Measurements from ENCODE around the gene MYO3B.

Gene MYO3B

GRCh38 chr2:170161516-170162270 is 16.3 kb upstream of the MYO3B start:
- ChIA-PET CTCF (interaction anchor here (0.6 to 1.1 kb wide), 2 partner anchors 14 to 1826 kb away, joined by 3 read pairs; no protein-coding TSS in a partner anchor), POLR2A (interaction anchor here (0.6 kb wide), 1 partner anchor 15 kb away, joined by 3 read pairs; no protein-coding TSS in a partner anchor)
- Histone ChIP-seq H3K27ac (ENCODE audit: extremely low read depth, low read depth, low read length) (no peak overlapping the region), H3K36me3 (ENCODE audit: control insufficient read depth in 2 of 2, insufficient read depth in 1 of 2, low read length in 2 of 2) (no peaks in the 10 kb centered on the region), H3K9me3 (ENCODE audit: control insufficient read depth, insufficient read depth, low read depth, low read length) (no peaks in the 10 kb centered on the region), H3K4me3 (ENCODE audit: low read depth, low read length) (no peak overlapping the region), H3K4me1 (ENCODE audit: control insufficient read depth, insufficient read depth, low read length) (no peaks in the 10 kb centered on the region)
- TF ChIP-seq ZNF335 (tag by site-specific recombination; conservative IDR thresholded peaks at IDR 0.05) (no peak), ZBTB1 (tag by site-specific recombination; IDR thresholded peaks at IDR 0.05) (no peak), ZNF114 (tag by site-specific recombination; IDR thresholded peaks at IDR 0.05) (no peak), REST (tag by site-specific recombination; IDR thresholded peaks at IDR 0.05) (no peak), ZXDB (tag by site-specific recombination; IDR thresholded peaks at IDR 0.05) (no peak)

DNA sequence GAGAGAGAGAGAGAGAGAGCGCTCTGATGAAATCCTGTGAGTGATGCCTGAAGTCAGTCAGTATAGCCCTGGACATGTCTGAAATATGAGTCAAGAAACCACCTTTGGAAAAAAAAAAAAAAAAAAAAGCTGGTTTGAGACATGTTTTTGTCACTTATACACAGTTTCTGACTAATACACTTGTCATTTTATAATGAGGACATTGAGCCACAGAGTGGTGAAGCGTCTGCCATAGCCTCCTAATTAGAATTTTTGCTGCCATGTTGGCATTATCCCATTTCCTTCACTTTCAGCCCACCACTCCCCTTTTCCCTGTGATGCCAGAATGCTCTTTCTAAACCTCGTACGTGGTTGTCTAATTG is 15.7 kb upstream of the MYO3B start:
- no peaks in the 10 kb centered on the region for H3K4me1 ChIP-seq (ENCODE audit: control insufficient read depth, insufficient read depth, low read length)
- ChIA-PET POLR2A (no interaction called here), CTCF (interaction anchor here (0.6 kb wide), 1 partner anchor 1827 kb away, joined by 3 read pairs; no protein-coding TSS in a partner anchor)
- H3K36me3 ChIP-seq (ENCODE audit: control insufficient read depth in 2 of 2, insufficient read depth in 1 of 2, low read length in 2 of 2), result no peaks in the 10 kb centered on the region
- H3K9me3 ChIP-seq (ENCODE audit: control insufficient read depth, insufficient read depth, low read depth, low read length), result no peaks in the 10 kb centered on the region
- TF ChIP-seq ZNF18 (tag by site-specific recombination; IDR thresholded peaks at IDR 0.05), result no peak
- TF ChIP-seq ZEB2 (tag by site-specific recombination; IDR thresholded peaks at IDR 0.05), result no peak
- TF ChIP-seq SETDB1 (IDR thresholded peaks at IDR 0.05; ENCODE audit: insufficient read length, low read length), result no peak
- TF ChIP-seq SP3 (tag by site-specific recombination; IDR thresholded peaks at IDR 0.05), result no peak
- no peak for TF ChIP-seq ZNF133 (tag by site-specific recombination; IDR thresholded peaks at IDR 0.05)
- TF ChIP-seq, protein P1, sequence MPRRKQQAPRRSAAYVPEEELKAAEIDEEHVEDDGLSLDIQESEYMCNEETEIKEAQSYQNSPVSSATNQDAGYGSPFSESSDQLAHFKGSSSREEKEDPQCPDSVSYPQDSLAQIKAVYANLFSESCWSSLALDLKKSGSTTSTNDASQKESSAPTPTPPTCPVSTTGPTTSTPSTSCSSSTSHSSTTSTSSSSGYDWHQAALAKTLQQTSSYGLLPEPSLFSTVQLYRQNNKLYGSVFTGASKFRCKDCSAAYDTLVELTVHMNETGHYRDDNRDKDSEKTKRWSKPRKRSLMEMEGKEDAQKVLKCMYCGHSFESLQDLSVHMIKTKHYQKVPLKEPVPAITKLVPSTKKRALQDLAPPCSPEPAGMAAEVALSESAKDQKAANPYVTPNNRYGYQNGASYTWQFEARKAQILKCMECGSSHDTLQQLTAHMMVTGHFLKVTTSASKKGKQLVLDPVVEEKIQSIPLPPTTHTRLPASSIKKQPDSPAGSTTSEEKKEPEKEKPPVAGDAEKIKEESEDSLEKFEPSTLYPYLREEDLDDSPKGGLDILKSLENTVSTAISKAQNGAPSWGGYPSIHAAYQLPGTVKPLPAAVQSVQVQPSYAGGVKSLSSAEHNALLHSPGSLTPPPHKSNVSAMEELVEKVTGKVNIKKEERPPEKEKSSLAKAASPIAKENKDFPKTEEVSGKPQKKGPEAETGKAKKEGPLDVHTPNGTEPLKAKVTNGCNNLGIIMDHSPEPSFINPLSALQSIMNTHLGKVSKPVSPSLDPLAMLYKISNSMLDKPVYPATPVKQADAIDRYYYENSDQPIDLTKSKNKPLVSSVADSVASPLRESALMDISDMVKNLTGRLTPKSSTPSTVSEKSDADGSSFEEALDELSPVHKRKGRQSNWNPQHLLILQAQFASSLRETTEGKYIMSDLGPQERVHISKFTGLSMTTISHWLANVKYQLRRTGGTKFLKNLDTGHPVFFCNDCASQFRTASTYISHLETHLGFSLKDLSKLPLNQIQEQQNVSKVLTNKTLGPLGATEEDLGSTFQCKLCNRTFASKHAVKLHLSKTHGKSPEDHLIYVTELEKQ (tag by site-specific recombination; IDR thresholded peaks at IDR 0.05; ENCODE audit: borderline replicate concordance), result no peak
- no peak for TF ChIP-seq ZNF266 (tag by site-specific recombination; IDR thresholded peaks at IDR 0.05; ENCODE audit: low read depth)
- TF ChIP-seq, protein P2, sequence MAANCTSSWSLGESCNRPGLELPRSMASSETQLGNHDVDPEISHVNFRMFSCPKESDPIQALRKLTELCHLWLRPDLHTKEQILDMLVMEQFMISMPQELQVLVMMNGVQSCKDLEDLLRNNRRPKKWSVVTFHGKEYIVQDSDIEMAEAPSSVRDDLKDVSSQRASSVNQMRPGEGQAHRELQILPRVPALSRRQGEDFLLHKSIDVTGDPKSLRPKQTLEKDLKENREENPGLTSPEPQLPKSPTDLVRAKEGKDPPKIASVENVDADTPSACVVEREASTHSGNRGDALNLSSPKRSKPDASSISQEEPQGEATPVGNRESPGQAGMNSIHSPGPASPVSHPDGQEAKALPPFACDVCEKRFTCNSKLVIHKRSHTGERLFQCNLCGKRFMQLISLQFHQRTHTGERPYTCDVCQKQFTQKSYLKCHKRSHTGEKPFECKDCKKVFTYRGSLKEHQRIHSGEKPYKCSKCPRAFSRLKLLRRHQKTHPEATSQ (tag by site-specific recombination; IDR thresholded peaks at IDR 0.05), result no peak
- TF ChIP-seq ZNF416 (tag by site-specific recombination; IDR thresholded peaks at IDR 0.05), result no peak
- TF ChIP-seq, protein P3, sequence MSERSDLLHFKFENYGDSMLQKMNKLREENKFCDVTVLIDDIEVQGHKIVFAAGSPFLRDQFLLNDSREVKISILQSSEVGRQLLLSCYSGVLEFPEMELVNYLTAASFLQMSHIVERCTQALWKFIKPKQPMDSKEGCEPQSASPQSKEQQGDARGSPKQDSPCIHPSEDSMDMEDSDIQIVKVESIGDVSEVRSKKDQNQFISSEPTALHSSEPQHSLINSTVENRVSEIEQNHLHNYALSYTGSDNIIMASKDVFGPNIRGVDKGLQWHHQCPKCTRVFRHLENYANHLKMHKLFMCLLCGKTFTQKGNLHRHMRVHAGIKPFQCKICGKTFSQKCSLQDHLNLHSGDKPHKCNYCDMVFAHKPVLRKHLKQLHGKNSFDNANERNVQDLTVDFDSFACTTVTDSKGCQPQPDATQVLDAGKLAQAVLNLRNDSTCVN (tag by site-specific recombination; optimal IDR thresholded peaks at IDR 0.05), result no peak
- TF ChIP-seq ZNF585B (tag by site-specific recombination; IDR thresholded peaks at IDR 0.05), result no peak
- no peak for TF ChIP-seq ZNF530 (tag by site-specific recombination; IDR thresholded peaks at IDR 0.05; ENCODE audit: low read depth)
- TF ChIP-seq ZBTB1 (tag by site-specific recombination; IDR thresholded peaks at IDR 0.05), result no peak
- no peak for TF ChIP-seq ZBTB44 (tag by site-specific recombination; IDR thresholded peaks at IDR 0.05)
- TF ChIP-seq, protein P4, sequence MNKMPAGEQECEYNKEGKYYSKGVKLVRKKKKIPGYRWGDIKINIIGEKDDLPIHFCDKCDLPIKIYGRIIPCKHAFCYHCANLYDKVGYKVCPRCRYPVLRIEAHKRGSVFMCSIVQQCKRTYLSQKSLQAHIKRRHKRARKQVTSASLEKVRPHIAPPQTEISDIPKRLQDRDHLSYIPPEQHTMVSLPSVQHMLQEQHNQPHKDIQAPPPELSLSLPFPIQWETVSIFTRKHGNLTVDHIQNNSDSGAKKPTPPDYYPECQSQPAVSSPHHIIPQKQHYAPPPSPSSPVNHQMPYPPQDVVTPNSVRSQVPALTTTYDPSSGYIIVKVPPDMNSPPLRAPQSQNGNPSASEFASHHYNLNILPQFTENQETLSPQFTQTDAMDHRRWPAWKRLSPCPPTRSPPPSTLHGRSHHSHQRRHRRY (tag by site-specific recombination; IDR thresholded peaks at IDR 0.05), result no peak
- H3K27ac ChIP-seq (ENCODE audit: extremely low read depth, low read depth, low read length), result no peak overlapping the region
- no peak overlapping the region for H3K4me3 ChIP-seq (ENCODE audit: low read depth, low read length)

All from HEK293 (cell line).